ENCODE results near the gene NR2E1.

GRCh38 chr6:108119769-108120141, 46.1 kb upstream of the NR2E1 start:
- TF ChIP-seq CTCF (IDR thresholded peaks at IDR 0.05) (no peak), POLR2A (IDR thresholded peaks at IDR 0.05) (no peak), POLR2AphosphoS5 (IDR thresholded peaks at IDR 0.05) (no peak), EP300 (IDR thresholded peaks at IDR 0.05; ENCODE audit: low read depth) (no peak)

Measured in transverse colon (tissue), 4 donors.